AG09319 (cell line): ENCODE measurements around the gene TRAPPC6A.

Source experiments
- DNase-seq: peaks from one replicate; pipeline ENCODE4 v3.0.0-alpha.2; 2010; ENCODE audit warnings: low read depth; ENCODE audit errors: extremely low read depth
- CTCF ChIP-seq: IDR thresholded peaks from 2 replicates; pipeline ENCODE4 v1.5.1; 2011; ENCODE audit warnings: low read depth, mild to moderate bottlenecking, inconsistent platforms, low read length, moderate library complexity

TRAPPC6A gene

GRCh38 chr19:45140144-45140503 lies 37.9 kb downstream of the TRAPPC6A start:
- no peak for DNase-seq
- no peak for TF ChIP-seq CTCF

GRCh38 chr19:45139286-45140143 lies 38.5 kb downstream of the TRAPPC6A start:
- no peak for DNase-seq
- TF ChIP-seq CTCF, result no peak

GRCh38 chr19:45138303-45138751 lies 39.7 kb downstream of the TRAPPC6A start:
- no peak for DNase-seq

GRCh38 chr19:45137179-45137761 lies 40.8 kb downstream of the TRAPPC6A start:
- TF ChIP-seq CTCF, result no peak

More at GRCh38 chr19:45138303-45138751, 39.7 kb downstream of the TRAPPC6A start:
- TF ChIP-seq CTCF, result no peak

GRCh38 chr19:45136507-45137178 lies 41.4 kb downstream of the TRAPPC6A start:
- TF ChIP-seq CTCF, result no peak
- DNase-seq, result no peak

More at GRCh38 chr19:45137179-45137761, 40.8 kb downstream of the TRAPPC6A start:
- no peak for DNase-seq

GRCh38 chr19:45135176-45135885 lies 42.7 kb downstream of the TRAPPC6A start:
- DNase-seq, result no peak
- TF ChIP-seq CTCF, result no peak

- no peak for TF ChIP-seq CTCF
- DNase-seq, result no peak
Measured at GRCh38 chr19:45133661-45134060, 44.4 kb downstream of the TRAPPC6A start.
